CD8-positive, alpha-beta memory T cell (primary cell): ENCODE data around the gene CYP27B1. TPM values are rescaled to one million over a fixed set of nuclear protein-coding genes. Genes with fewer than 3 reads are reported as not detected.

Experiments
- CTCF ChIA-PET: fragments of 350-600 bp; sonication (Branson Sonifier 250); formaldehyde crosslinking; loops from one replicate; lab custom pipeline; 2021; ENCODE audit warnings: antibody characterized with exemption; lab: Charles Lee
- POLR2A ChIA-PET: fragments of 350-600 bp; sonication (Branson Sonifier 250); formaldehyde crosslinking; loops from one replicate; lab custom pipeline; 2021; ENCODE audit warnings: antibody characterized with exemption; lab: Charles Lee
- DNase-seq, 5 donors: peaks; one replicate each; pipeline versions ENCODE4 v3.0.0 to v3.0.0-alpha.2; 2020 to 2022; ENCODE audit warnings: mixed read lengths in 1 of 5
- H3K27ac ChIP-seq: one replicate; pipeline ENCODE4 v1.7.0; 2013; ENCODE audit warnings: low read depth, mild to moderate bottlenecking, low read length, moderate library complexity
- H3K27me3 ChIP-seq: 2 replicates; pipeline ENCODE4 v1.7.0; 2013; ENCODE audit warnings: low read length, mild to moderate bottlenecking; ENCODE audit not compliant: insufficient read depth, poor library complexity, severe bottlenecking
- H3K36me3 ChIP-seq: 2 replicates; pipeline ENCODE4 v1.7.0; 2013; ENCODE audit warnings: mild to moderate bottlenecking, low read length, moderate library complexity; ENCODE audit not compliant: insufficient read depth
- H3K4me1 ChIP-seq: 2 replicates; pipeline ENCODE4 v1.7.0; 2013; ENCODE audit warnings: mild to moderate bottlenecking, low read length, moderate library complexity; ENCODE audit not compliant: insufficient read depth
- H3K4me3 ChIP-seq: 2 replicates; pipeline ENCODE4 v1.7.0; 2013; ENCODE audit warnings: mild to moderate bottlenecking, low read length
- H3K9me3 ChIP-seq: 2 replicates; pipeline ENCODE4 v1.7.0; 2013; ENCODE audit warnings: mild to moderate bottlenecking, low read length
- H3K27ac Mint-ChIP-seq, 8 donors: one replicate each; pipeline ENCODE4 v1.8.0; 2020 to 2021; ENCODE audit warnings: mixed read lengths in 8 of 8, mild to moderate bottlenecking in 6 of 8, inconsistent platforms in 3 of 8, moderate library complexity in 3 of 8
- H3K27me3 Mint-ChIP-seq, 2 donors: one replicate each; pipeline ENCODE4 v1.8.0; 2020 to 2021; ENCODE audit warnings: mixed read lengths in 2 of 2, mild to moderate bottlenecking in 1 of 2, moderate library complexity in 1 of 2
- H3K36me3 Mint-ChIP-seq, 3 donors: one replicate each; pipeline ENCODE4 v1.8.0; 2020 to 2021; ENCODE audit warnings: mixed read lengths in 3 of 3, inconsistent platforms in 1 of 3, mild to moderate bottlenecking in 1 of 3
- H3K4me1 Mint-ChIP-seq, 3 donors: one replicate each; pipeline ENCODE4 v1.8.0; 2020 to 2021; ENCODE audit warnings: mixed read lengths in 3 of 3, inconsistent platforms in 1 of 3, mild to moderate bottlenecking in 1 of 3
- H3K4me3 Mint-ChIP-seq, 7 donors: one replicate each; pipeline ENCODE4 v1.8.0; 2020 to 2021; ENCODE audit warnings: mixed read lengths in 7 of 7, mild to moderate bottlenecking in 6 of 7, moderate library complexity in 4 of 7, inconsistent platforms in 2 of 7
- H3K9me3 Mint-ChIP-seq, 5 donors: one replicate each; pipeline ENCODE4 v1.8.0; 2020 to 2022; ENCODE audit warnings: mixed read lengths in 5 of 5, mild to moderate bottlenecking in 3 of 5, moderate library complexity in 2 of 5, inconsistent platforms in 1 of 5
- polyA plus RNA-seq: library from polyadenylated mRNA; unstranded; fragments of 300-500 nt; fragmentation: Illumina TruSeq; gene quantifications from one replicate; pipeline ENCODE4 v1.2.3, GENCODE V29; 2021
- total RNA-seq, 2 experiments: library from RNA; stranded (reverse); gene quantifications; one replicate each; pipeline ENCODE4 v1.2.3, GENCODE V29; 2021

CYP27B1 gene
- total and polyA plus RNA-seq, 3 experiments from 2014 or later = 0.52 to 7.4 (median 7.2) TPM

- no peak for DNase-seq
- CTCF ChIA-PET = no interaction called here
- H3K36me3 ChIP-seq = peaks cover 6% of the 10 kb centered on the region
- H3K4me3 Mint-ChIP-seq = no peak overlapping the region
- peaks cover 0 to 1% (median 0%) of the 10 kb centered on the region in 3 donors for H3K4me1 Mint-ChIP-seq
- H3K27me3 ChIP-seq = no peaks in the 10 kb centered on the region
- no peak overlapping the region for H3K27ac Mint-ChIP-seq
- H3K9me3 ChIP-seq = no peaks in the 10 kb centered on the region
- POLR2A ChIA-PET = no interaction called here
- no peaks in the 10 kb centered on the region for H3K4me1 ChIP-seq
- no peaks in the 10 kb centered on the region for H3K27me3 Mint-ChIP-seq
- no peak overlapping the region for H3K4me3 ChIP-seq
- H3K36me3 Mint-ChIP-seq = peaks cover 0 to 50% (median 12%) of the 10 kb centered on the region in 3 donors
- no peak overlapping the region for H3K27ac ChIP-seq
- H3K9me3 Mint-ChIP-seq = no peaks in the 10 kb centered on the region
Measured at GRCh38 chr12:57811028-57811755, 44.3 kb upstream of the CYP27B1 start.

DNA sequence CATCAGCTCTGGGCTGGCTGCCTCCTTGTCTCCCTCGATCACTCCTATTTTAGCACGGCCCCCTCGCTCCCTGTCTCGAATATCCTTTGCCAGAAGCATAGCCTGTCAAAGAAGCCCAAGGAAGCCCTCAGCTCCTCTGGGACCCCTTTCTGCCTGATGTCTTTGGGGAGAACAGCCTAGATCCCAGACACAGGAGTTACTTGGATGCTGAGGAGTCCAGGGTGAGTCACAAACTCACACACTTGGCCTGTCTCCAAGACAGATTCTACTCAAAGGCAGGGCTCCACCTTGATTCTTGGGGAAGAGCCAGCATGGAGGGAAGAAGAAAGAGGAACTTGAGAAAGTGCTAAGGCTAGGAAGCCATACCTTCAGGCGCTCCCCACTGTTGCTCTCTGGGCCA lies 43.6 kb upstream of the CYP27B1 start:
- POLR2A ChIA-PET = no interaction called here
- H3K4me3 ChIP-seq = no peak overlapping the region

GRCh38 chr12:57809425-57809824 lies 42.5 kb upstream of the CYP27B1 start:
- ChIA-PET CTCF (interaction anchor here (1.0 kb wide), 1 partner anchor 10 kb away, joined by 4 read pairs; no protein-coding TSS in a partner anchor), POLR2A (no interaction called here)

More for the DNA sequence above, 43.6 kb upstream of the CYP27B1 start:
- Mint-ChIP-seq H3K27me3 (no peaks in the 10 kb centered on the region), H3K27ac (no peak overlapping the region), H3K36me3 (peaks cover 0 to 52% (median 12%) of the 10 kb centered on the region in 3 donors), H3K9me3 (no peaks in the 10 kb centered on the region), H3K4me3 (no peak overlapping the region), H3K4me1 (no peaks in the 10 kb centered on the region)
- Histone ChIP-seq H3K9me3 (no peaks in the 10 kb centered on the region), H3K27me3 (no peaks in the 10 kb centered on the region), H3K36me3 (peaks cover 6% of the 10 kb centered on the region), H3K4me1 (no peaks in the 10 kb centered on the region), H3K27ac (no peak overlapping the region)
- CTCF ChIA-PET = no interaction called here
- DNase-seq = no peak

GRCh38 chr12:57808351-57808750 lies 41.5 kb upstream of the CYP27B1 start:
- peaks cover 0 to 2% (median 0%) of the 10 kb centered on the region in 3 donors for H3K4me1 Mint-ChIP-seq
- POLR2A ChIA-PET = interaction anchor here (0.5 kb wide), 1 partner anchor 56 kb away, joined by 4 read pairs; no protein-coding TSS in a partner anchor

More at GRCh38 chr12:57809425-57809824, 42.5 kb upstream of the CYP27B1 start:
- no peak overlapping the region for H3K4me3 Mint-ChIP-seq
- no peak overlapping the region for H3K27ac ChIP-seq
- H3K4me1 ChIP-seq = no peaks in the 10 kb centered on the region
- H3K36me3 Mint-ChIP-seq = peaks cover 0 to 56% (median 14%) of the 10 kb centered on the region in 3 donors
- no peaks in the 10 kb centered on the region for H3K4me1 Mint-ChIP-seq
- no peaks in the 10 kb centered on the region for H3K27me3 ChIP-seq
- H3K4me3 ChIP-seq = no peak overlapping the region
- no peak overlapping the region for H3K27ac Mint-ChIP-seq
- H3K9me3 Mint-ChIP-seq = no peaks in the 10 kb centered on the region
- DNase-seq = no peak
- no peaks in the 10 kb centered on the region for H3K27me3 Mint-ChIP-seq
- peaks cover 6% of the 10 kb centered on the region for H3K36me3 ChIP-seq
- no peaks in the 10 kb centered on the region for H3K9me3 ChIP-seq

DNA sequence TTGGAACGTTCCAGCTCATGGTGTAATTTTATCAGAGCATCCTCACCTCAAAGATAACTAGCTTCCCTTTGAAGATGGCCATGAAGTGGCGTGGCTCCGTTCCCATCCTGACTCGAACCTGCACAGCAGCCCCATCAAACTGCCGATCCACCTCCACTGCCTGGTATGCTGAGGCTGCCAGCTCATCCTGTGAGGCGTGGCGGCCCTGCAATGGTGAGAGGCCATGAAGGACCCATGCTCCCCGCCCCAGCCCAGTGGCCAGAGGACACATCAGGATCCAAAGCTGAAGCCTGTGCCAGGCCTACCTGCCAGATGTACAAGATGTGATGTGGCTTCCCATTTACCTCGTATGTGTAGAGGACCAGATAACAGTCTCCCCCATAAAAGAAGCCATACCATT lies 40.4 kb upstream of the CYP27B1 start:
- H3K4me1 Mint-ChIP-seq = peaks cover 0 to 2% (median 0%) of the 10 kb centered on the region in 3 donors
- Histone ChIP-seq H3K36me3 (peaks cover 6% of the 10 kb centered on the region), H3K27ac (no peak overlapping the region), H3K9me3 (no peaks in the 10 kb centered on the region), H3K4me1 (no peaks in the 10 kb centered on the region), H3K4me3 (no peak overlapping the region), H3K27me3 (no peaks in the 10 kb centered on the region)
- ChIA-PET CTCF (no interaction called here), POLR2A (no interaction called here)
- no peaks in the 10 kb centered on the region for H3K27me3 Mint-ChIP-seq
- no peaks in the 10 kb centered on the region for H3K9me3 Mint-ChIP-seq
- peak overlapping the region in 2 of 8 donors; percentile 8 to 74 for H3K27ac Mint-ChIP-seq
- no peak overlapping the region for H3K4me3 Mint-ChIP-seq
- no peak for DNase-seq
- peaks cover 0 to 66% (median 18%) of the 10 kb centered on the region in 3 donors for H3K36me3 Mint-ChIP-seq

More at GRCh38 chr12:57808351-57808750, 41.5 kb upstream of the CYP27B1 start:
- Histone ChIP-seq H3K9me3 (no peaks in the 10 kb centered on the region), H3K27ac (no peak overlapping the region), H3K4me3 (no peak overlapping the region), H3K27me3 (no peaks in the 10 kb centered on the region), H3K36me3 (peaks cover 6% of the 10 kb centered on the region), H3K4me1 (no peaks in the 10 kb centered on the region)
- peak overlapping the region in 1 of 8 donors; percentile 79 for H3K27ac Mint-ChIP-seq
- peaks cover 0 to 61% (median 18%) of the 10 kb centered on the region in 3 donors for H3K36me3 Mint-ChIP-seq
- no peak for DNase-seq
- H3K4me3 Mint-ChIP-seq = no peak overlapping the region
- CTCF ChIA-PET = no interaction called here
- no peaks in the 10 kb centered on the region for H3K27me3 Mint-ChIP-seq
- H3K9me3 Mint-ChIP-seq = no peaks in the 10 kb centered on the region

DNA sequence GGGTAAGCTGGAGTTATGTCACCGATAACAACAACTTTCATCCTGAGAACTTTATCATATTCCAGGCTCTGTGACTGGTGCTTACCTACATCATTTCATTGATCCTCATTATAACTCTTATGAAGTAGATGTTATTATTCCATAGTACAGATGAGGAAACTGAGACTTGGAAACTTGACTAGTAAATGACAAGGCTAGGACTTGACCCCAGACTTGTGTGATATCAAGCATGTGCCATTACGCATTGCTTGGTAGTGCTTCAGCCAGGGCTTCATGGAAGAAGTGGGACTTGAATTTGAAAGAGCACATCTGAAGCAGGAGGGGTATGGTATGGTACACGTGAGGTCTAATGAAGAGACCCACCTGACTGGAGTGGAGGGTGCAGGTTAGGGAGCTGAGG lies 39.8 kb upstream of the CYP27B1 start:
- Mint-ChIP-seq H3K4me3 (no peak overlapping the region), H3K36me3 (peaks cover 0 to 69% (median 15%) of the 10 kb centered on the region in 3 donors), H3K27ac (no peak overlapping the region), H3K4me1 (peaks cover 0 to 2% (median 0%) of the 10 kb centered on the region in 3 donors), H3K27me3 (no peaks in the 10 kb centered on the region), H3K9me3 (no peaks in the 10 kb centered on the region)
- H3K27me3 ChIP-seq = no peaks in the 10 kb centered on the region
- H3K4me3 ChIP-seq = no peak overlapping the region
- CTCF ChIA-PET = no interaction called here
- H3K36me3 ChIP-seq = peaks cover 11% of the 10 kb centered on the region
- DNase-seq = no peak
- H3K4me1 ChIP-seq = no peaks in the 10 kb centered on the region
- no peaks in the 10 kb centered on the region for H3K9me3 ChIP-seq
- no peak overlapping the region for H3K27ac ChIP-seq
- POLR2A ChIA-PET = no interaction called here

DNA sequence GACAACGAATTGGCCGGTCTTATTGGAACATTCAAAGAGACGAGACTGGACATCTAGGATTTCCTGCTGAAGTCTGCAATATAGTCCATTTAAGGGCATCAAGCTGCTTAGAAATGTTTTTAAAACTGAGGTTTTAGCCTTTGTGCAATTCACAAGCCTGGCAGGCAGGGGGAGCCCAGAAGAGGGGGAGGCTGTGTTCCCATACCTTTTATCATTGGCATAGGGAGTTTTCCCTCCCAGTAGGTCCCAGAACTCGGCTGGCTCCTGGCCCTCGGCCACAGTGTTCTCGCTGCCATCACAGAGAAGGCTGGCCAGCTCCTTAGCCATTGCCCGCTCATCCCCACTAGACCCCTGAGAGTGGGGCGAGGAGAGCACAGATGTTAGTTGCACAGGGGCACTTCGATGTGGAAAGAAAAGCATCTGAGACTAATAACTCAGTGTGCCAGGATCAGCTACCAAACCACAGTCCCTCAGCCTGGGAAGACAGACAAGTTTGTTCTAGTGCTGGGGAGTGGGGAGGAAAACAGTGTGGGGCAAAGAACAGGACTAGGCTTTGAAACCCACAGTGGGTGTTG lies 36.5 kb upstream of the CYP27B1 start:
- ChIA-PET CTCF (interaction anchor here (0.9 to 2.9 kb wide), 20 partner anchors 9 to 114 kb away, joined by 3 to 21 read pairs (median 4); partner anchors contain the start of gene AVIL), POLR2A (interaction anchor here (0.5 kb wide), 1 partner anchor 75 kb away, joined by 9 read pairs; no protein-coding TSS in a partner anchor)
- H3K4me3 Mint-ChIP-seq = no peak overlapping the region
- no peak overlapping the region for H3K27ac ChIP-seq
- H3K4me1 Mint-ChIP-seq = peaks cover 0 to 2% (median 0%) of the 10 kb centered on the region in 3 donors
- H3K27me3 ChIP-seq = no peaks in the 10 kb centered on the region
- H3K4me1 ChIP-seq = no peaks in the 10 kb centered on the region
- no peaks in the 10 kb centered on the region for H3K9me3 Mint-ChIP-seq
- no peaks in the 10 kb centered on the region for H3K27me3 Mint-ChIP-seq
- no peaks in the 10 kb centered on the region for H3K9me3 ChIP-seq
- H3K27ac Mint-ChIP-seq = peak overlapping the region in 1 of 8 donors; percentile 66
- peak in 1 of 5 donors; percentile 33 for DNase-seq
- H3K36me3 Mint-ChIP-seq = peaks cover 0 to 67% (median 14%) of the 10 kb centered on the region in 3 donors
- H3K36me3 ChIP-seq = peaks cover 14% of the 10 kb centered on the region
- H3K4me3 ChIP-seq = no peak overlapping the region

- H3K4me1 Mint-ChIP-seq = peaks cover 0 to 2% (median 0%) of the 10 kb centered on the region in 3 donors
- no peak overlapping the region for H3K4me3 ChIP-seq
- no peaks in the 10 kb centered on the region for H3K27me3 Mint-ChIP-seq
- CTCF ChIA-PET = interaction anchor here (0.9 to 2.9 kb wide), 20 partner anchors 8 to 114 kb away, joined by 3 to 21 read pairs (median 4); partner anchors contain the start of gene AVIL
- H3K4me3 Mint-ChIP-seq = no peak overlapping the region
- no peak overlapping the region for H3K27ac ChIP-seq
- peak overlapping the region in 3 of 8 donors; percentile 54 to 93 (median 67) for H3K27ac Mint-ChIP-seq
- POLR2A ChIA-PET = no interaction called here
- H3K9me3 ChIP-seq = no peaks in the 10 kb centered on the region
- peaks cover 0 to 65% (median 12%) of the 10 kb centered on the region in 3 donors for H3K36me3 Mint-ChIP-seq
- DNase-seq = no peak
- no peaks in the 10 kb centered on the region for H3K9me3 Mint-ChIP-seq
- H3K27me3 ChIP-seq = no peaks in the 10 kb centered on the region
- H3K36me3 ChIP-seq = peaks cover 10% of the 10 kb centered on the region
- H3K4me1 ChIP-seq = no peaks in the 10 kb centered on the region
Measured at GRCh38 chr12:57802607-57803006, 35.7 kb upstream of the CYP27B1 start.
